GM12878 (cell line): ENCODE measurements around the gene NXPE1. TPM values are rescaled to one million over a fixed set of nuclear protein-coding genes. Genes with fewer than 3 reads are reported as not detected.

Source experiments
- ATAC-seq: fragments of 200-7000 bp; cut with Tn5 transposase; 3 replicates; pipeline ENCODE4 v1.9.1; 2020; ENCODE audit warnings: mild to moderate bottlenecking, moderate library complexity
- BruUV-seq: library from RNA; stranded (reverse); fragments of 400-500 nt; replicated peaks from 2 replicates; lab custom pipeline; 2021; lab: Mats Ljungman, UMichigan
- CTCF ChIA-PET: fragments of 300-600 bp; sonication (Branson Sonifier 250); formaldehyde crosslinking; extraction: SDS; loops from one replicate; lab custom pipeline; 2021; ENCODE audit warnings: inconsistent platforms; lab: Yijun Ruan, JAX
- POLR2A ChIA-PET: fragments of 350-600 bp; formaldehyde crosslinking; extraction: SDS; loops from one replicate; lab custom pipeline; 2021; ENCODE audit warnings: inconsistent platforms; lab: Charles Lee
- RAD21 ChIA-PET: fragments of 300-600 bp; sonication (Branson Sonifier 250); formaldehyde crosslinking; loops from one replicate; lab custom pipeline; 2023; ENCODE audit warnings: antibody characterized with exemption; ENCODE audit not compliant: unreplicated experiment; lab: Charles Lee
- SMC1A ChIA-PET: fragments of 300-600 bp; sonication (Branson Sonifier 250); formaldehyde crosslinking; loops from one replicate; lab custom pipeline; 2023; ENCODE audit not compliant: unreplicated experiment, uncharacterized antibody; lab: Charles Lee
- DNase-seq: peaks from one replicate; pipeline ENCODE4 v3.0.0-alpha.2; 2011; ENCODE audit warnings: low read depth, low spot score
- FAIRE-seq: peaks from 3 replicates; lab custom pipeline; 2011; peaks lifted over from hg19 to GRCh38; lab: Jason Lieb, UNC
- H2AFZ ChIP-seq: 2 replicates; pipeline ENCODE4 v1.6.0; 2011; ENCODE audit warnings: low read depth, low read length, control low read depth; ENCODE audit not compliant: control insufficient read depth
- H3K27ac ChIP-seq: 2 replicates; pipeline ENCODE4 v1.5.1; 2011; ENCODE audit warnings: control low read depth; ENCODE audit not compliant: control insufficient read depth, insufficient read depth
- H3K27me3 ChIP-seq, 2 experiments: replicated peaks in 1 of 2; 2 replicates each; pipeline versions ENCODE4 v1.6.0 to v1.6.1; 2011; ENCODE audit warnings: low read length in 1 of 2; ENCODE audit not compliant: control insufficient read depth in 2 of 2, insufficient read depth in 2 of 2
- H3K36me3 ChIP-seq, 2 experiments: 2 replicates each; pipeline ENCODE4 v1.5.1; 2011; ENCODE audit warnings: low read length in 1 of 2; ENCODE audit not compliant: control insufficient read depth in 2 of 2, insufficient read depth in 2 of 2
- H3K4me1 ChIP-seq: 2 replicates; pipeline ENCODE4 v1.6.1; 2011; ENCODE audit warnings: mild to moderate bottlenecking, low read length, moderate library complexity, mixed read lengths; ENCODE audit not compliant: control insufficient read depth, insufficient read depth
- H3K4me2 ChIP-seq: 2 replicates; pipeline ENCODE4 v1.6.0; 2011; ENCODE audit warnings: control low read depth; ENCODE audit not compliant: control insufficient read depth, insufficient read depth
- H3K4me3 ChIP-seq: fragments of 200-600 bp; sonication (generic); 2 replicates; pipeline ENCODE4 v1.5.1; 2016
- H3K79me2 ChIP-seq: 2 replicates; pipeline ENCODE4 v1.6.0; 2011; ENCODE audit warnings: low read length; ENCODE audit not compliant: control insufficient read depth, insufficient read depth
- H3K9ac ChIP-seq: 2 replicates; pipeline ENCODE4 v1.8.0; 2011; ENCODE audit warnings: low read length, control low read depth, mixed read lengths; ENCODE audit not compliant: control insufficient read depth, insufficient read depth
- H3K9me3 ChIP-seq: replicated peaks from 3 replicates; pipeline ENCODE4 v1.5.1; 2011; ENCODE audit warnings: mild to moderate bottlenecking, low read length; ENCODE audit not compliant: control insufficient read depth, insufficient read depth
- H4K20me1 ChIP-seq: 2 replicates; pipeline ENCODE4 v1.6.0; 2011; ENCODE audit not compliant: control insufficient read depth, insufficient read depth
- BRCA1 ChIP-seq: IDR thresholded peaks from 2 replicates; pipeline ENCODE4 v1.6.1; 2011; ENCODE audit warnings: low read depth, low read length, improper control_type of control experiment
- E2F4 ChIP-seq: IDR thresholded peaks from 2 replicates; pipeline ENCODE4 v1.6.1; 2012; ENCODE audit warnings: low read depth, low read length, improper control_type of control experiment
- TCF12 ChIP-seq: IDR thresholded peaks from 2 replicates; pipeline ENCODE4 v1.6.1; 2011; ENCODE audit warnings: low read depth, mild to moderate bottlenecking, low read length
- WGBS: methylation state at CpG from one replicate; pipeline ENCODE4 v1.1.6; 2016; ENCODE audit warnings: low lambda C conversion rate; ENCODE audit not compliant: insufficient replicate concordance, insufficient coverage; ENCODE audit errors: missing lambda C conversion rate; 5-methylcytosine and 5-hydroxymethylcytosine counted together
- in situ Hi-C: fragments of 300-500 bp; cut with MboI; formaldehyde crosslinking; loops from 9 replicates; pipeline ENCODE4 v1.14.3; 2018; ENCODE audit warnings: mixed read lengths
- intact Hi-C: fragments of 100-400 bp; cut with micrococcal nuclease; formaldehyde crosslinking; loops from one replicate; pipeline ENCODE4 v1.14.2; 2022; ENCODE audit not compliant: unreplicated experiment
- polyA plus RNA-seq, 11 experiments: library from polyadenylated mRNA; depleted of rRNA in 4 of 11; unstranded in 6 of 11; stranded (reverse) in 5 of 11; fragments of >200 nt; fragmentation: Nextera tagmentation in 4 of 11; fragmentation: Illumina TruSeq in 1 of 11; extraction: Ambion mirVana in 4 of 11; extraction: Trizol in 1 of 11; gene quantifications; 1 replicate in 1 of 11; 2 replicates in 10 of 11; pipeline versions ENCODE4 v1.2.1 to v1.2.3, GENCODE V29; 2011 to 2016; ENCODE audit warnings: inconsistent platforms in 2 of 11, missing spikeins in 2 of 11, low read depth in 1 of 11
- total RNA-seq, 4 experiments: library from RNA; depleted of rRNA in 3 of 4; stranded (reverse); fragments of >200 nt in 3 of 4; fragmentation: Illumina TruSeq in 1 of 4; extraction: Trizol in 1 of 4; gene quantifications; 2 replicates each; pipeline versions ENCODE4 v1.2.1 to v1.2.3, GENCODE V29; 2013 to 2021
- TF ChIP-seq, protein P1 (sequence below): fragments of 450-650 bp; IDR thresholded peaks from 2 replicates; pipeline ENCODE4 v1.6.1; 2018; ENCODE audit warnings: borderline replicate concordance, mild to moderate bottlenecking; ENCODE audit not compliant: partially characterized antibody

Gene NXPE1
- total and polyA plus RNA-seq, 10 of the 15 experiments (the other 5 are each of a cell fraction or from before 2014, with no cell fraction given): not detected

- ChIA-PET RAD21 (no interaction called here), SMC1A (interaction anchor here (1.3 kb wide), 1 partner anchor 13 kb away, joined by 3 read pairs; no protein-coding TSS in a partner anchor), POLR2A (no interaction called here), CTCF (interaction anchor here (0.6 to 1.2 kb wide), 3 partner anchors 12 to 578 kb away, joined by 3 read pairs; partner anchors contain the start of gene NXPE1)
- no TSS peak for BruUV-seq
- FAIRE-seq (no peak), DNase-seq (no peak), ATAC-seq (no peak)
- Histone ChIP-seq H3K36me3 (no peaks in the 10 kb centered on the region), H3K27me3 (peaks cover 0 to 6% of the 10 kb centered on the region in 2 experiments; a peak in 3 of 4 replicates), H4K20me1 (peaks cover 2% of the 10 kb centered on the region; the same call in 1 of the 2 replicates), H3K79me2 (no peaks in the 10 kb centered on the region), H3K4me1 (no peaks in the 10 kb centered on the region), H3K9ac (no peak overlapping the region), H3K4me2 (no peak overlapping the region), H3K4me3 (no peak overlapping the region), H3K27ac (no peak overlapping the region), H3K9me3 (peaks cover 2% of the 10 kb centered on the region), H2AFZ (no peak overlapping the region)
- in situ Hi-C loops: no loop called here
- intact Hi-C loops: no loop called here
- WGBS: 0% methylated on average over 1 of the region's 1 CpG
- no peak for TF ChIP-seq E2F4
- TF ChIP-seq BRCA1: no peak
- no peak for TF ChIP-seq TCF12
- TF ChIP-seq, protein P1, sequence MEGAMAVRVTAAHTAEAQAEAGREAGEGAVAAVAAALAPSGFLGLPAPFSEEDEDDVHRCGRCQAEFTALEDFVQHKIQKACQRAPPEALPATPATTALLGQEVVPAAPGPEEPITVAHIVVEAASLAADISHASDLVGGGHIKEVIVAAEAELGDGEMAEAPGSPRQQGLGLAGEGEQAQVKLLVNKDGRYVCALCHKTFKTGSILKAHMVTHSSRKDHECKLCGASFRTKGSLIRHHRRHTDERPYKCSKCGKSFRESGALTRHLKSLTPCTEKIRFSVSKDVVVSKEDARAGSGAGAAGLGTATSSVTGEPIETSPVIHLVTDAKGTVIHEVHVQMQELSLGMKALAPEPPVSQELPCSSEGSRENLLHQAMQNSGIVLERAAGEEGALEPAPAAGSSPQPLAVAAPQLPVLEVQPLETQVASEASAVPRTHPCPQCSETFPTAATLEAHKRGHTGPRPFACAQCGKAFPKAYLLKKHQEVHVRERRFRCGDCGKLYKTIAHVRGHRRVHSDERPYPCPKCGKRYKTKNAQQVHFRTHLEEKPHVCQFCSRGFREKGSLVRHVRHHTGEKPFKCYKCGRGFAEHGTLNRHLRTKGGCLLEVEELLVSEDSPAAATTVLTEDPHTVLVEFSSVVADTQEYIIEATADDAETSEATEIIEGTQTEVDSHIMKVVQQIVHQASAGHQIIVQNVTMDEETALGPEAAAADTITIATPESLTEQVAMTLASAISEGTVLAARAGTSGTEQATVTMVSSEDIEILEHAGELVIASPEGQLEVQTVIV: no peak
Observed at GRCh38 chr11:114571712-114572111, 12.0 kb upstream of the NXPE1 start.
